Adipose tissue (tissue), 3 donors: Measurements from ENCODE around the gene GALNT2. TPM values are rescaled to one million over a fixed set of nuclear protein-coding genes. Genes with fewer than 3 reads are reported as not detected.

Experiments used
- H3K27ac ChIP-seq: one replicate; pipeline ENCODE4 v1.5.1; 2013; ENCODE audit warnings: low read depth, low read length
- WGBS, 3 donors: extraction: QIAGEN DNeasy Blood & Tissue Kit; methylation state at CpG; one replicate each; pipeline ENCODE4 v1.1.7; 2013; 5-methylcytosine and 5-hydroxymethylcytosine counted together
- polyA plus RNA-seq, 3 donors: library from polyadenylated mRNA; stranded (reverse); fragments of 200-250 nt; gene quantifications; one replicate each; pipeline ENCODE4 v1.2.3, GENCODE V29; 2013
- donor health status: healthy with polysubstance abuse.
- donor health status: Bipolar disorder and iron deficiency.
- donor health status: healthy.

GALNT2 gene
- polyA plus RNA-seq, 3 donors = 29.1 to 64.5 (median 37.8) TPM

DNA sequence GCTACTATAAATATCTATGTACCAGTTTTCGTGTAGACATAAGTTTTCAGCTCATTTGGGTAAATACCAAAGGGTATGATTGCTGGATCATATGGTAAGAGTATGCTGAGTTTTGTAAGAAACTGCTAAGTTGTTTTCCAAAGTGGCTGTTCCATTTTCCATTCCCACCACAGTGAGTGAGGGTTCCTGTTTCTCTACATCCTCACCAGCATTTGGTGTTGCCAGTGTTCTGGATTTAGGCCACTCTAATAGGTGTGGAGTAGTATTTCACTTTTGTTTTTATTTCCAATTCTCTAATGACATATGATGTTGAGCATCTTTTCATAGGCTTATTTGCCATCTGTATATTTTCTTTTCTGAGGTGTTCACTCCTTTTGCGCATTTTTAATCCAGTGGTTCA lies 112.2 kb downstream of the GALNT2 start:
- 65 to 96% (median 95%) methylated on average over 2 of the region's 2 CpGs for WGBS, 3 donors
- H3K27ac ChIP-seq = no peak overlapping the region

DNA sequence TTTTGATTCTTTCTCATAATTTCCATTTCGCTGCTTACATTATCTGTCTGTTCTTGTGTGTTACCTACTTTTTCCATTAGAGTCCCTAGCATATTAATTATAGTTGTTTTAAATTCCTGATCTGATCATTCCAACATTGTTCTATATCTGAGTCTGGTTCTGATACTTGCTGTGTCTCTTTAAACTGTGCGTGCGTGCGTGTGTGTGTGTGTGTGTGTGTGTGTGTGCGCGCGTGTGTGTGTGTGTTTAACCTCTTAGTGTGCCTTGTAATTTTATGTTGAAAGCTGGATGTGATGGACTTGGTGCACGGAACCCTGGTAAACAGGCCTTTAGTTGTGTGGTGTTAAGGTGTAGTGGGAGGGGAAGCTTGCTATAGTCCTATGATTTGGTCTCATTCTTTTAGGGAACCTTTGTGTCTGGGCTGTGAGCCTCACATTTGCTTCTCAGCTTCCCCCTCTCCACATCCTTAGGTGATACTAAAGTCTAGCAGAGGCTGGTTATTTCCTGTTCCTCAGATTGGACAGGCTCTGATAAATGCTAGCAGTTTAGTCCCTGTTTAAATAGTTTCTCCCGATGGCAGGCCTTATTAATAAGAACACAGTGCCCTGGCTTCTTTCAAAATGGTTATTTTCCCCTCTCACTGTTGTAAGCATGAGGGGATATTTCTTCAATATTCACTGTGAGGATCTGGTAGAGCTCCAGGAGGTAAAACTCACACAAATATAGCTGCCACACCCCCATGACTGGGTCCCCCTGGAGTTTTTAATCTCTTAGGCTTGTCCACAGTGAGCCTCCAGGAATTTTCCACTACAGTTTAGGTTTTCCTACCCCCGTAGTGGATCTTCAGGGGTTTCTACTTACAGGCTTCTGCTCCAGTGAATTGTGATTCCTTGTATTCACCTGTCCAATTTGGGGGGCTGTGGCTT lies 118.3 kb downstream of the GALNT2 start:
- 50 to 79% (median 75%) methylated on average over 10 of the region's 10 CpGs for WGBS, 3 donors

GRCh38 chr1:230186003-230186863 lies 119.2 kb downstream of the GALNT2 start:
- H3K27ac ChIP-seq = no peak overlapping the region
- WGBS, 3 donors = 22 to 68% (median 66%) methylated on average over 9 of the region's 9 CpGs

More for the DNA sequence above, 118.3 kb downstream of the GALNT2 start:
- H3K27ac ChIP-seq = no peak overlapping the region

DNA sequence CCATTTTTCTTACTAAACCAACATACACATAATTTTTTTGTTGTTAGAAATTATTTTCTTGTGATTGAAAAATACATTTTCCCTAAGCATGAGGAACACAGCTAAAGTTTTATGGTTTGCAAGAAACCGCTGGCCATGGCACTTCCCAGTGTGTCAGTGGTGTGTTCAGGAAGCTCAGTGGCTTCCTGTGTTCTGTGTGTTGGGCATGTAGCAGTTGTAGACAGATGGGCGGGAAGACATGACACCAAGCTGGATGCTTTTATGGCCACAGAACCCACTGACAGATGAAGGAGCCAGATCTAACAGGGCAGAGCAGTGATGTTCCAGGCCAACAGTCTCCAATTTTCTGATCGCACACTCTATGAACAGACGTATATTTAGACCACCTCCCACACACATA lies 119.8 kb downstream of the GALNT2 start:
- 60 to 75% (median 68%) methylated on average over 4 of the region's 4 CpGs for WGBS, 3 donors
- H3K27ac ChIP-seq = no peak overlapping the region

DNA sequence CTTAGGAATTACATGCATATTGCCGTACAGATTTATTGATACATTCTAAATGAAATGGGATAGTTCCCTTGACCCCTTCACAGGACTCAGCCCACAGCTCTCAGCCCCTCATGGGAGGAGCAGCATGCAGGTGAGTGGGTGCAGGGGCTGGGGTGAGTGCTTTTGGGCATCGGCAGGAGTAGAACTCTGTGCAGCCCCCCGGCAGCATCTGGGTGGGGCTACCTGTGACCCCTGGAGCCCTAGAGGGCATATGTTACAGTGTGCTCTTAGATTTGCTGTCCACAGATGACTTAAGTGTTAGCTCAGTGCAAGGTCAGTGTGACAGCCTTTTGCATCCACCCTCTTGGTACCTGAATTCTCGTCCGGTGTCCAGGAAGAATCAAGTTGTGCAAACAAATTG lies 120.3 kb downstream of the GALNT2 start:
- 80 to 95% (median 91%) methylated on average over 5 of the region's 5 CpGs for WGBS, 3 donors
- no peak overlapping the region for H3K27ac ChIP-seq

DNA sequence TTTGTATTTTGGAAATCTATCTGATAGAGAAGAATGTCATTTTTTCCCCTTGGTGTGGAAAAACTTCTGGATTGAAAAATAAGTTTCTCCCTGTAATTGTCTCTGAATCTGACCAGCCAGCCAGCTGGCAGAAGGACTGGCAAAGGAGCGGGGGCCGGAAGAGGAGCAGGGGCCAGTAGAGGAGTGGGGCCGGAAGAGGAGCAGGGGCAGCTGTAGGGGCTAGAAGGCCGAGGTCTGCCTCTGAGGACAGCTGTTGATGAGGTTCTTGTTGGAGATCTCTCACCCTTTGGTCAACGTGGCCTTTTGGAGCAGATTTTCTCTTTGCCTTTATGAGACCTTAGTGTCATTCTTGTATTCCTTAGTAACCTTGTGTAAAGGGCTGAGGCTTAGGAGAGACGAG lies 121.8 kb downstream of the GALNT2 start:
- H3K27ac ChIP-seq = no peak overlapping the region
- WGBS, 3 donors = 72 to 90% (median 80%) methylated on average over 6 of the region's 6 CpGs

DNA sequence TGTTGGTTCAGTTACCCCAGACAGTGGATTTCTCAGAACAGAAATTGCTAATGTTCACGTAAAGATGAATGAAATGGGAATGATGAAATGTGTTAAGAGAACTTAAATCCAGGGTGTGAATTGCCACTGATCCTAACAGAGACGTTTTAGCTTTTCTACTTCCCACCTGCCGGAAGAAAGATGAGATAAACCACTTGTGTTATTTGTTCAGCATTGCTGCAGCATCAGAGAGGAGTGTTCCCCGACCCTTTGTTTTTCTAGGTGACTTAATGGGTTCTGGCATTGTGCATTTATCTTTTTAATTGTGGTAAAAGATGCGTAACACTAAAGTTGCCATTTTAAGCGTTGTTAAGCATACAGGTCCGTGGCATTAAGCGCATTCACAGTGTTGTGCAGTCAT lies 122.3 kb downstream of the GALNT2 start:
- 67 to 86% (median 83%) methylated on average over 8 of the region's 8 CpGs for WGBS, 3 donors
- H3K27ac ChIP-seq = no peak overlapping the region

DNA sequence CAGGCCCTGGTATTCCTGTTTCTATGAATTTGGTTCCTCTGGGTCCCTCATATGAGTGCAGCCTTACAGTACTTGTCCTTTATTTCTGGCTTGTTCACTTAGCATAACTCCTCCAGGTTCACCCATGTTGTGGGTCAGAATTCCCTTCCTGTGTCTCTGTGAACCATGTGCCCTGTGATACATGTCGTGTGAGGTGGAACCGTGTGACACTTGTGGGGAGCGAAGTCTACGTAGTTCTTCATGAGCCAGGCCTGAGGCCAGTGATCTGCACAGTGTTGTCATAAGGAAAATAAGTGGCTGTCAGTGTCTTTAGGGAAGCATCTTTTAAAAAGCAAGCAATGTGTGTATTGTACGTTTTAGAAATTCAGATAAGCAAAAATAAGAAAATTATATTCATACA lies 122.8 kb downstream of the GALNT2 start:
- no peak overlapping the region for H3K27ac ChIP-seq
- 73 to 92% (median 88%) methylated on average over 5 of the region's 5 CpGs for WGBS, 3 donors

- WGBS, 3 donors = 48 to 66% (median 49%) methylated on average over 9 of the region's 9 CpGs
- H3K27ac ChIP-seq = no peak overlapping the region
Measured at GRCh38 chr1:230191079-230191804, 124.2 kb downstream of the GALNT2 start.

DNA sequence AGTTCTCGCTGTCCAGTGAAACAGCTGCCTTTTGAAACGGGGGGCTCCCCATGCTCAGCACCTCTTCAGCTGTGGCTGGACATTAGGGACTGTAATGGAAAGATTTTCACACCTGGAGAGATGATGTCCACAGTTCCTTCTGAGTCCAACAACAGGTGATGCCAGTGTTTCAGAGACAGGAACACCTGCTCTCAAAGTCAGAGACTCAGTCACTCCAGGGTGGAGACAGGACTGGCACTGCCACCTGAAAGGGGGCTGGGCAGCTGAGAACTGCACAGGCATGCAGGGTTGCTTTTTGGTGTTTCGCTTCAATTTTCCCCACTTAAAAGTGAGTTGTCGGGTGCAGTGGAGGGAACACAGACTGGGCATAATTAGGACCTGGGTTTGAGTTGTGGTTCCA lies 124.8 kb downstream of the GALNT2 start:
- no peak overlapping the region for H3K27ac ChIP-seq
- 81 to 88% (median 86%) methylated on average over 4 of the region's 4 CpGs for WGBS, 3 donors

DNA sequence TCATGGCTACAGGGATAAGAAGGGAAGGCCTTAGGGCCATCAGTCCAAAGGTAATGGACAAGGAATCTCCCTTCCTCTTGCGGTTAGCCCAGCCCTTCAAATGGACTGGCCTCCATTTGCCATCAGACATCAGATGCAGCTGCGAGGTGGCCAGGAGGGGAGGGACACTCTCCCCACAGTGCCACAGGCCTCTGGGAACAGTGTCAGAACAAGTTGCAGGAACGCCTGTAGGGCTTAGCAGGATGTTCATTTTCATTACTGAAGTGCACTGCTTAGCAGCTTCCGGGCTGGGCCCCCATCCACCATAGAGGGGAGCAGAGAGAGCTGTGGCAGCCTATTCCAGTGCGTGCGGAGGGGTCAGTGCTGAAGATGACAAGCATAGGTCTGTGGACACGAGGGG lies 127.5 kb downstream of the GALNT2 start:
- H3K27ac ChIP-seq = no peak overlapping the region

GRCh38 chr1:230195199-230195598 lies 128.2 kb downstream of the GALNT2 start:
- H3K27ac ChIP-seq = no peak overlapping the region
- WGBS, 3 donors = 63 to 81% (median 69%) methylated on average over 3 of the region's 3 CpGs

More for the DNA sequence above, 127.5 kb downstream of the GALNT2 start:
- 70 to 95% (median 90%) methylated on average over 7 of the region's 7 CpGs for WGBS, 3 donors

- no peak overlapping the region for H3K27ac ChIP-seq
- 90 to 97% (median 96%) methylated on average over 5 of the region's 5 CpGs for WGBS, 3 donors
Measured at GRCh38 chr1:230196077-230196476, 129.0 kb downstream of the GALNT2 start.

DNA sequence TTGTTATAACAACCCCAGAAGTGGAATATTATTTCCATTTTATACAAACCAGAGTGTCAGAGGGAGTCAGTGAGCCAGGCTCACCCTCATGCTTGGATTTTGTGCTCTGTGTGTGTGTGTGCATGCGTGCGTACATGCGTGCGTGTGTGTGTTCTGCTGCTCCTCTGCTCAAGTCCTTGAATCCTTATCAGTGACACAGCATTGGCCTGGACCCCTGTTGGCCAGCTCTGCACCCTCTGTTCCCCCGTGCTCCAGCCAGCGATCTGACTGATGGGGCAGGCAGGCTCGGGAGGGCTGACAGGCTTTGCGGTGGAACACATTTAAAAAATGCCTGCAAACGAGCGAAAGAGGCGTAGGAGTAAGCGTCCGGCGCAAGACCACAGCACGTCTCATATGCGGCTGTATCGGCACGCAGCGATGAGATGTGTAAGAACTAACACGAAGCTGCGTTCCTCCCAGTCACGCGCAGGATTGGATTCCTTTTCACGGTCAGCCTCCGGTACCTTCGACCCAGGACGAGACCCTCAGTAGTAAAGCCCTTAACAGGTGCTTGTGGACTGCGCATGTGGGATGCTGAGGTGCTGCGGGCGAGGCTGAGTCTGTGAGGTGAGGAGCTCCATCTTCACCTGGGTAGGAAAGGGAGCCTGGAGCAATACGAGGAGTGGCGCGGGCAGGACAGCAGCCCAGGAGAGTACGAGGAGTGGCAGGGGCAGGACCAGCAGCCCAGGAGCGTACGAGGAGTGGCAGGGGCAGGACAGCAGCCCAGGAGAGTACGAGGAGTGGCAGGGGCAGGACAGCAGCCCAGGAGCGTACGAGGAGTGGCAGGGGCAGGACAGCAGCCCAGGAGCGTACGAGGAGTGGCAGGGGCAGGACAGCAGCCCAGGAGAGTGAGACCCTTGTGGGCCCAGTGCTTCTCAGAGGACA lies 130.9 kb downstream of the GALNT2 start:
- 80 to 94% (median 94%) methylated on average over 41 of the region's 41 CpGs for WGBS, 3 donors
- H3K27ac ChIP-seq = no peak overlapping the region

DNA sequence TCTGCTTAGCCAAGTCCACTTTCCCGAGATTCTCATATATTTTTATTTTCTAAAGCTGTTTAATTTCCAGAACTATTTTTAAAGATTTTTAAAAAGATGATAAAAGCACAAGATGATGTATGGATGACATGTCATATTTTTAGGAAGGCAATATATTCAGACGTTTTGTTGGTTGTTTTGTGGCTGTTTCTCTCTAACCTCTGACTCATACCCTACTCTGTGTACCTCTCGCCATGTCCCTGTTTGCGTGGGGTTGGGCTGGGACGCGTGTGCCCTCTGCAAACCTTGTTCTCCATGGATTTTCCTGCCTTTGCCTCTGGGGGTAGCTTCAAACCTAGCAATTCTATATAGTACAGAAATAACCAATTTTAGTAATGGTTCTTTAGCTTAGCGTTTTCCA lies 132.0 kb downstream of the GALNT2 start:
- H3K27ac ChIP-seq = no peak overlapping the region
- 61 to 87% (median 81%) methylated on average over 7 of the region's 7 CpGs for WGBS, 3 donors

DNA sequence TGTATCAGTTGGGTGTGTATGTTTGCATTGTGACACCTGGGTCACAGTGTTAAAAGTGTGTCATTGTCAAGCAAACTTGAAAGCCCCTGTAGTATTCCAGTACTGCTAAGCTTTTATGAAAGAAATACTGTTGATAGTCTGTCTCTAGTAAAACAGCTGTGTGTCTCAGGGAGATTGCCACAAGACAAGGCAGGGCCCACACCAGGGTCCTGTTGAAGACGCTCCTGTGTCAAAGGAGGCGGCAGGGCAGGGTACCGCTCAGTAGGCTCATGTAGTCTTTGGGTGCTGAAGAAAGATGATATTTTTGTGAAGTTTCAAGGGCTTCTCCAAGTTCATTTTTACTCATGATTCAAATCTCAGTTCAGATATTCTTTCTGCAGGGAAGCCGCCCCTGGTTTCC lies 132.5 kb downstream of the GALNT2 start:
- 94 to 98% (median 95%) methylated on average over 4 of the region's 4 CpGs for WGBS, 3 donors
- H3K27ac ChIP-seq = no peak overlapping the region

GRCh38 chr1:230200276-230200675 lies 133.2 kb downstream of the GALNT2 start:
- 93 to 98% (median 98%) methylated on average over 9 of the region's 9 CpGs for WGBS, 3 donors
- no peak overlapping the region for H3K27ac ChIP-seq

- WGBS, 3 donors = 51 to 90% (median 90%) methylated on average over 9 of the region's 9 CpGs
- no peak overlapping the region for H3K27ac ChIP-seq
Measured at GRCh38 chr1:230201445-230201844, 134.4 kb downstream of the GALNT2 start.
